K562 (cell line): ENCODE data around the gene CHERP. TPM values are rescaled to one million over a fixed set of nuclear protein-coding genes. Genes with fewer than 3 reads are reported as not detected.

Experiments
- ARID1B ChIP-seq: fragments of 450-650 bp; IDR thresholded peaks from 2 replicates; pipeline ENCODE4 v1.6.1; 2016; ENCODE audit warnings: antibody characterized with exemption, mild to moderate bottlenecking, inconsistent platforms
- BMI1 ChIP-seq: fragments of 150-350 bp; IDR thresholded peaks from 2 replicates; pipeline ENCODE4 v1.6.1; 2014; ENCODE audit warnings: low read length
- EWSR1 ChIP-seq: fragments of 450-650 bp; IDR thresholded peaks from 2 replicates; pipeline ENCODE4 v1.6.1; 2018; ENCODE audit warnings: borderline replicate concordance, mild to moderate bottlenecking, low read depth, moderate library complexity; ENCODE audit not compliant: partially characterized antibody
- FOXJ2 ChIP-seq: fragments of 200-800 bp; sonication (Bioruptor generic); IDR thresholded peaks from 2 replicates; pipeline ENCODE4 v1.6.1; 2016; ENCODE audit warnings: missing genetic modification characterization, missing compliant biosample characterization
- HMGN3 ChIP-seq: IDR thresholded peaks from 2 replicates; pipeline ENCODE4 v1.6.1; 2011; ENCODE audit warnings: borderline replicate concordance, low read depth, mild to moderate bottlenecking, mixed read lengths, low read length; ENCODE audit not compliant: insufficient read length; ENCODE audit errors: extremely low read depth
- HSF4 ChIP-seq: fragments of 250-450 bp; sonication (Bioruptor Pico); IDR thresholded peaks from 2 replicates; pipeline ENCODE4 v2.1.2; 2022; ENCODE audit warnings: mild to moderate bottlenecking, moderate library complexity, borderline replicate concordance
- JUNB ChIP-seq: fragments of 450-650 bp; formaldehyde crosslinking; conservative IDR thresholded peaks from 2 replicates; pipeline ENCODE4 v1.4.0; 2020; ENCODE audit warnings: mild to moderate bottlenecking
- JUND ChIP-seq, 2 experiments: IDR thresholded peaks; 2 replicates in 1 of 2; 3 replicates in 1 of 2; pipeline ENCODE4 v1.6.1; 2011; ENCODE audit warnings: borderline replicate concordance in 2 of 2, low read depth in 2 of 2, low read length in 2 of 2, improper control_type of control experiment in 1 of 2, missing biosample characterization in 1 of 2, missing genetic modification characterization in 1 of 2, missing genetic modification reagents in 1 of 2
- KDM1A ChIP-seq, 2 experiments: fragments of 450-650 bp; IDR thresholded peaks; 2 replicates each; pipeline ENCODE4 v1.6.1; 2016; ENCODE audit warnings: mild to moderate bottlenecking in 2 of 2
- MEIS2 ChIP-seq: fragments of 450-650 bp; IDR thresholded peaks from 2 replicates; pipeline ENCODE4 v1.6.1; 2014; ENCODE audit warnings: mild to moderate bottlenecking; ENCODE audit not compliant: partially characterized antibody
- MTA2 ChIP-seq: fragments of 450-650 bp; IDR thresholded peaks from 2 replicates; pipeline ENCODE4 v1.6.1; 2016; ENCODE audit warnings: low read depth
- RBM14 ChIP-seq: fragments of 200-400 bp; formaldehyde crosslinking; IDR thresholded peaks from 2 replicates; pipeline ENCODE4 v1.6.1; 2018; ENCODE audit warnings: low read depth, mild to moderate bottlenecking, low read length, moderate library complexity, borderline replicate concordance; ENCODE audit not compliant: insufficient read depth
- RFX5 ChIP-seq: IDR thresholded peaks from 2 replicates; pipeline ENCODE4 v1.6.1; 2011; ENCODE audit warnings: low read depth, mild to moderate bottlenecking, improper control_type of control experiment, low read length
- RUNX1 ChIP-seq: sonication (generic); IDR thresholded peaks from 2 replicates; pipeline ENCODE4 v1.6.1; 2016; ENCODE audit warnings: antibody characterized with exemption, low read depth
- SIRT6 ChIP-seq: IDR thresholded peaks from one replicate; pipeline ENCODE4 v1.6.1; 2012; ENCODE audit warnings: low read depth, mild to moderate bottlenecking, control low read depth, inconsistent platforms, low read length, moderate library complexity
- SMC3 ChIP-seq: conservative IDR thresholded peaks from 2 replicates; pipeline ENCODE4 v1.6.1; 2011; ENCODE audit warnings: low read depth, low read length, improper control_type of control experiment; ENCODE audit not compliant: insufficient read depth
- SUPT5H ChIP-seq: fragments of 450-650 bp; IDR thresholded peaks from 2 replicates; pipeline ENCODE4 v1.6.1; 2016
- ZC3H11A ChIP-seq: IDR thresholded peaks from 2 replicates; pipeline ENCODE4 v1.6.1; 2012; ENCODE audit warnings: low read depth, low read length, improper control_type of control experiment
- ZFPM2 ChIP-seq: fragments of 250-450 bp; sonication (Bioruptor Pico); IDR thresholded peaks from 2 replicates; pipeline ENCODE4 v1.5.1; 2022; ENCODE audit warnings: mild to moderate bottlenecking
- ZNF707 ChIP-seq: fragments of 250-450 bp; sonication (Bioruptor Pico); conservative IDR thresholded peaks from 2 replicates; pipeline ENCODE4 v1.8.0; 2022; ENCODE audit warnings: inconsistent platforms, mild to moderate bottlenecking, moderate library complexity
- polyA plus RNA-seq, 8 experiments: library from polyadenylated mRNA; depleted of rRNA in 4 of 8; stranded (reverse) in 5 of 8; unstranded in 3 of 8; fragments of >200 nt; fragmentation: Nextera tagmentation in 2 of 8; fragmentation: Illumina TruSeq in 1 of 8; extraction: Ambion mirVana in 2 of 8; extraction: Trizol in 1 of 8; gene quantifications; 2 replicates each; pipeline versions ENCODE4 v1.2.1 to v1.2.3, GENCODE V29; 2011 to 2014; ENCODE audit warnings: inconsistent platforms in 1 of 8, missing spikeins in 1 of 8
- total RNA-seq, 7 experiments: library from RNA; depleted of rRNA in 6 of 7; stranded (reverse); fragments of >200 nt in 6 of 7; fragmentation: Illumina TruSeq in 2 of 7; extraction: Trizol in 2 of 7; gene quantifications; 2 replicates each; pipeline versions ENCODE4 v1.2.1 to v1.2.3, GENCODE V29; 2011 to 2021; ENCODE audit warnings: low replicate concordance in 1 of 7
- TF ChIP-seq, protein P1 (sequence below), 3 experiments: IDR thresholded peaks in 2 of 3; conservative IDR thresholded peaks in 1 of 3; 2 replicates each; pipeline ENCODE4 v1.5.1; 2011 to 2012; ENCODE audit warnings: low read length in 3 of 3, mild to moderate bottlenecking in 3 of 3, control low read depth in 2 of 3, improper control_type of control experiment in 1 of 3, inconsistent platforms in 1 of 3, low read depth in 1 of 3, mixed read lengths in 1 of 3, moderate library complexity in 1 of 3; ENCODE audit not compliant: insufficient read depth in 2 of 3
- TF ChIP-seq, protein P2 (sequence below): fragments of 250-450 bp; sonication (Bioruptor Pico); IDR thresholded peaks from 2 replicates; pipeline ENCODE4 v1.9.0; 2021; ENCODE audit warnings: mild to moderate bottlenecking
- TF ChIP-seq, protein P3 (sequence below): sonication (generic); formaldehyde crosslinking; IDR thresholded peaks from 2 replicates; pipeline ENCODE4 v1.8.1; 2023; ENCODE audit warnings: mild to moderate bottlenecking, missing genetic modification reagents, moderate library complexity
- TF ChIP-seq, protein P4 (sequence below): fragments of 250-450 bp; sonication (Bioruptor Pico); IDR thresholded peaks from 2 replicates; pipeline ENCODE4 v1.8.0; 2021; ENCODE audit warnings: moderate library complexity, mild to moderate bottlenecking, inconsistent platforms

CHERP gene
- total and polyA plus RNA-seq, 9 of the 15 experiments (the other 6 are each of a cell fraction or from before 2014, with no cell fraction given) = 0.60 to 85.1 (median 7.8) TPM

DNA sequence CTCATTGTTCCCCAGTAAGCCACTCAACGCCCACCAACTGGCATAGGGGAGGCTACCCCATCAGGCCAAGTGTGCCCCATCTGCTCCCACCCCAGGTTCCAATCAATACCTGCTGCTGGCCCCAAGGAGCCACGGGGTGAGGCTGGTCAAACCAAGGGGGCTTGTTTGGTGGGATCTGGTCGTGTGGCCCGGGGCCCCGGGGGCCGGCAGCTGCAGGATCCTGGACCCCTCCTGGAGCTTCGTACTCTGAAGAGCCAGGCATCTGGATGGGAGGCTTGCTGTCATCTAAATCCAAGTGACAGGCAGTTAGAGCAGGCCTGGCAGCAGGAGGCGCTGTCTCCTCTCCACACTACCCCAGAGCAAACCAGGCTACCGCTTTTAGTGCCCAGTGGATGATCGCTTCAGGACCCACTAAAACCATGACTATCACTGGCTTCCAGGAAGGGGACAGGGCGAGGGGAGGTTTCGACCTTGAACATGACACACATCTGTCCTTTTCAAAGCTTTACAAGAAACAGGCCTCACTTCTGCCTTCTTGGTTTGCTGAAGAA is 14.2 kb downstream of the CHERP start (continued):
- TF ChIP-seq MEIS2 (peak; percentile 17), RFX5 (no peak), EWSR1 (no peak), SUPT5H (0 out of 2 replicates have a peak, but pooled peaks have one; percentile 27), ARID1B (no peak), SMC3 (peak; percentile 33; the same call in 1 of the 2 replicates), BMI1 (no peak), JUNB (CRISPR knock-in tag) (no peak), ZNF707 (CRISPR knock-in tag) (no peak), FOXJ2 (tag) (no peak), KDM1A (IDR thresholded peaks at IDR 0.05) (no peak), ZFPM2 (CRISPR knock-in tag) (no peak), MTA2 (no peak), JUND (IDR thresholded peaks at IDR 0.05; ENCODE audit: borderline replicate concordance, low read depth, low read length) (0 out of 2 replicates have a peak, but pooled peaks have one; percentile 9), JUND (tag; IDR thresholded peaks at IDR 0.05; ENCODE audit: borderline replicate concordance, low read depth, low read length) (no peak), HSF4 (CRISPR knock-in tag) (no peak), SIRT6 (no peak), RUNX1 (no peak), RBM14 (no peak), HMGN3 (no peak), ZC3H11A (no peak)
- TF ChIP-seq, protein P1, sequence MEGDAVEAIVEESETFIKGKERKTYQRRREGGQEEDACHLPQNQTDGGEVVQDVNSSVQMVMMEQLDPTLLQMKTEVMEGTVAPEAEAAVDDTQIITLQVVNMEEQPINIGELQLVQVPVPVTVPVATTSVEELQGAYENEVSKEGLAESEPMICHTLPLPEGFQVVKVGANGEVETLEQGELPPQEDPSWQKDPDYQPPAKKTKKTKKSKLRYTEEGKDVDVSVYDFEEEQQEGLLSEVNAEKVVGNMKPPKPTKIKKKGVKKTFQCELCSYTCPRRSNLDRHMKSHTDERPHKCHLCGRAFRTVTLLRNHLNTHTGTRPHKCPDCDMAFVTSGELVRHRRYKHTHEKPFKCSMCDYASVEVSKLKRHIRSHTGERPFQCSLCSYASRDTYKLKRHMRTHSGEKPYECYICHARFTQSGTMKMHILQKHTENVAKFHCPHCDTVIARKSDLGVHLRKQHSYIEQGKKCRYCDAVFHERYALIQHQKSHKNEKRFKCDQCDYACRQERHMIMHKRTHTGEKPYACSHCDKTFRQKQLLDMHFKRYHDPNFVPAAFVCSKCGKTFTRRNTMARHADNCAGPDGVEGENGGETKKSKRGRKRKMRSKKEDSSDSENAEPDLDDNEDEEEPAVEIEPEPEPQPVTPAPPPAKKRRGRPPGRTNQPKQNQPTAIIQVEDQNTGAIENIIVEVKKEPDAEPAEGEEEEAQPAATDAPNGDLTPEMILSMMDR (IDR thresholded peaks at IDR 0.05 in 2 of 3, conservative IDR thresholded peaks at IDR 0.05 in 1 of 3; ENCODE audit: insufficient read depth in 2 of 3, low read depth in 1 of 3, low read length in 3 of 3) = peak; percentile 57 to 71 (median 64)
- TF ChIP-seq, protein P2, sequence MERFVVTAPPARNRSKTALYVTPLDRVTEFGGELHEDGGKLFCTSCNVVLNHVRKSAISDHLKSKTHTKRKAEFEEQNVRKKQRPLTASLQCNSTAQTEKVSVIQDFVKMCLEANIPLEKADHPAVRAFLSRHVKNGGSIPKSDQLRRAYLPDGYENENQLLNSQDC (CRISPR knock-in tag) = no peak
- TF ChIP-seq, protein P3, sequence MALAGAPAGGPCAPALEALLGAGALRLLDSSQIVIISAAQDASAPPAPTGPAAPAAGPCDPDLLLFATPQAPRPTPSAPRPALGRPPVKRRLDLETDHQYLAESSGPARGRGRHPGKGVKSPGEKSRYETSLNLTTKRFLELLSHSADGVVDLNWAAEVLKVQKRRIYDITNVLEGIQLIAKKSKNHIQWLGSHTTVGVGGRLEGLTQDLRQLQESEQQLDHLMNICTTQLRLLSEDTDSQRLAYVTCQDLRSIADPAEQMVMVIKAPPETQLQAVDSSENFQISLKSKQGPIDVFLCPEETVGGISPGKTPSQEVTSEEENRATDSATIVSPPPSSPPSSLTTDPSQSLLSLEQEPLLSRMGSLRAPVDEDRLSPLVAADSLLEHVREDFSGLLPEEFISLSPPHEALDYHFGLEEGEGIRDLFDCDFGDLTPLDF (CRISPR knock-in tag) = no peak
- TF ChIP-seq, protein P4, sequence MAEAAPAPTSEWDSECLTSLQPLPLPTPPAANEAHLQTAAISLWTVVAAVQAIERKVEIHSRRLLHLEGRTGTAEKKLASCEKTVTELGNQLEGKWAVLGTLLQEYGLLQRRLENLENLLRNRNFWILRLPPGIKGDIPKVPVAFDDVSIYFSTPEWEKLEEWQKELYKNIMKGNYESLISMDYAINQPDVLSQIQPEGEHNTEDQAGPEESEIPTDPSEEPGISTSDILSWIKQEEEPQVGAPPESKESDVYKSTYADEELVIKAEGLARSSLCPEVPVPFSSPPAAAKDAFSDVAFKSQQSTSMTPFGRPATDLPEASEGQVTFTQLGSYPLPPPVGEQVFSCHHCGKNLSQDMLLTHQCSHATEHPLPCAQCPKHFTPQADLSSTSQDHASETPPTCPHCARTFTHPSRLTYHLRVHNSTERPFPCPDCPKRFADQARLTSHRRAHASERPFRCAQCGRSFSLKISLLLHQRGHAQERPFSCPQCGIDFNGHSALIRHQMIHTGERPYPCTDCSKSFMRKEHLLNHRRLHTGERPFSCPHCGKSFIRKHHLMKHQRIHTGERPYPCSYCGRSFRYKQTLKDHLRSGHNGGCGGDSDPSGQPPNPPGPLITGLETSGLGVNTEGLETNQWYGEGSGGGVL = no peak
